Keratinocyte (primary cell): ENCODE data around the gene STK32C. TPM values are rescaled to one million over a fixed set of nuclear protein-coding genes. Genes with fewer than 3 reads are reported as not detected.

ENCODE experiments used
- DNase-seq: peaks from one replicate; pipeline ENCODE4 v3.0.0-alpha.2; 2011; ENCODE audit warnings: low read depth, missing footprints, low spot score
- FAIRE-seq: peaks from 2 replicates; lab custom pipeline; 2011; peaks lifted over from hg19 to GRCh38; lab: Jason Lieb, UNC
- H2AFZ ChIP-seq: 2 replicates; pipeline ENCODE4 v1.6.0; 2012; ENCODE audit warnings: low read length, control low read depth, inconsistent platforms; ENCODE audit not compliant: control insufficient read depth
- H3K27ac ChIP-seq: 2 replicates; pipeline ENCODE4 v1.5.1; 2011; ENCODE audit warnings: low read length; ENCODE audit not compliant: control insufficient read depth, insufficient read depth
- H3K27me3 ChIP-seq: 3 replicates; pipeline ENCODE4 v1.6.0; 2011; ENCODE audit warnings: low read length; ENCODE audit not compliant: control insufficient read depth, insufficient read depth; ENCODE audit errors: extremely low read depth
- H3K36me3 ChIP-seq, 2 experiments: 2 replicates in 1 of 2; 3 replicates in 1 of 2; pipeline ENCODE4 v1.5.1; 2011; ENCODE audit warnings: low read length in 2 of 2, mild to moderate bottlenecking in 1 of 2; ENCODE audit not compliant: control insufficient read depth in 2 of 2, insufficient read depth in 2 of 2; ENCODE audit errors: extremely low read depth in 1 of 2
- H3K4me1 ChIP-seq: 3 replicates; pipeline ENCODE4 v1.5.1; 2011; ENCODE audit warnings: low read length; ENCODE audit not compliant: control insufficient read depth, insufficient read depth; ENCODE audit errors: extremely low read depth
- H3K4me2 ChIP-seq: 3 replicates; pipeline ENCODE4 v1.6.0; 2011; ENCODE audit warnings: low read depth, low read length; ENCODE audit not compliant: control insufficient read depth, insufficient read depth; ENCODE audit errors: extremely low read depth
- H3K4me3 ChIP-seq, 3 experiments: fragments of 200-600 bp in 1 of 3; sonication (generic) in 1 of 3; 2 replicates in 2 of 3; 3 replicates in 1 of 3; pipeline ENCODE4 v1.5.1; 2011 to 2016; ENCODE audit warnings: low read length in 3 of 3, mild to moderate bottlenecking in 3 of 3, control low read depth in 2 of 3, inconsistent platforms in 1 of 3, low read depth in 1 of 3, mixed read lengths in 1 of 3, mixed run types in 1 of 3, moderate library complexity in 1 of 3; ENCODE audit not compliant: control insufficient read depth in 2 of 3, insufficient read depth in 2 of 3; ENCODE audit errors: extremely low read depth in 1 of 3
- H3K79me2 ChIP-seq: 2 replicates; pipeline ENCODE4 v1.6.0; 2012; ENCODE audit warnings: low read length; ENCODE audit not compliant: control insufficient read depth, insufficient read depth
- H3K9ac ChIP-seq: 3 replicates; pipeline ENCODE4 v1.6.0; 2011; ENCODE audit warnings: low read length; ENCODE audit not compliant: control insufficient read depth, insufficient read depth; ENCODE audit errors: extremely low read depth
- H3K9me1 ChIP-seq: 3 replicates; pipeline ENCODE4 v1.6.0; 2011; ENCODE audit warnings: low read length; ENCODE audit not compliant: control insufficient read depth, insufficient read depth; ENCODE audit errors: extremely low read depth
- H3K9me3 ChIP-seq: 2 replicates; pipeline ENCODE4 v1.5.1; 2012; ENCODE audit warnings: low read depth, low read length; ENCODE audit not compliant: control insufficient read depth
- H4K20me1 ChIP-seq: 3 replicates; pipeline ENCODE4 v1.6.0; 2011; ENCODE audit warnings: low read length; ENCODE audit not compliant: control insufficient read depth, insufficient read depth; ENCODE audit errors: extremely low read depth
- CTCF ChIP-seq, 3 experiments: IDR thresholded peaks in 1 of 3; conservative IDR thresholded peaks in 1 of 3; optimal IDR thresholded peaks in 1 of 3; 2 replicates in 2 of 3; 3 replicates in 1 of 3; pipeline versions ENCODE3 to v1.5.1; 2011; ENCODE audit warnings: low read length in 3 of 3, mild to moderate bottlenecking in 3 of 3, moderate library complexity in 2 of 3, control low read depth in 1 of 3, inconsistent platforms in 1 of 3; ENCODE audit not compliant: insufficient read depth in 2 of 3; ENCODE audit errors: extremely low read depth in 1 of 3
- EZH2 ChIP-seq: IDR thresholded peaks from one replicate; pipeline ENCODE4 v1.6.1; 2012; ENCODE audit warnings: inconsistent platforms, mild to moderate bottlenecking, low read length, moderate library complexity
- dilution Hi-C: fragments of 300-500 bp; cut with MboI; formaldehyde crosslinking; loops from one replicate; pipeline ENCODE4 v1.7.0; 2020; ENCODE audit warnings: low sequenced_read_pairs; ENCODE audit not compliant: extremely low pct_ligation_motif_present
- polyA plus RNA-seq, 5 experiments: library from polyadenylated mRNA; depleted of rRNA in 3 of 5; stranded (reverse) in 3 of 5; stranded (forward) in 1 of 5; unstranded in 1 of 5; fragments of >200 nt; gene quantifications; 1 replicate in 1 of 5; 2 replicates in 3 of 5; 3 replicates in 1 of 5; pipeline versions ENCODE4 v1.2.1 to v1.2.3, GENCODE V29; 2011 to 2012; ENCODE audit warnings: missing spikeins in 2 of 5, low read depth in 1 of 5, low replicate concordance in 1 of 5

The STK32C gene
- polyA plus RNA-seq, 1 donor (not counting 4 experiments of a cell fraction or from before 2014, with no cell fraction given), result 4.1 TPM

- no peak overlapping the region for H3K27ac ChIP-seq
- H3K4me2 ChIP-seq, result no peak overlapping the region
- H3K4me3 ChIP-seq, result no peak overlapping the region
- H3K27me3 ChIP-seq, result no peaks in the 10 kb centered on the region
- dilution Hi-C loops, result no loop called here
- TF ChIP-seq CTCF (optimal IDR thresholded peaks at IDR 0.05 in 1 of 3, IDR thresholded peaks at IDR 0.05 in 1 of 3, conservative IDR thresholded peaks at IDR 0.05 in 1 of 3; ENCODE audit: extremely low read depth in 1 of 3, insufficient read depth in 2 of 3, low read length in 3 of 3), result no peak
- TF ChIP-seq EZH2, result no peak
- DNase-seq, result no peak
- H3K4me1 ChIP-seq, result peaks cover 14% of the 10 kb centered on the region
- H3K9me3 ChIP-seq, result no peaks in the 10 kb centered on the region
- peaks cover 35% of the 10 kb centered on the region for H3K79me2 ChIP-seq
- H3K9me1 ChIP-seq, result no peaks in the 10 kb centered on the region
- H3K9ac ChIP-seq, result no peak overlapping the region
- FAIRE-seq, result no peak
- peaks cover 0 to 1% of the 10 kb centered on the region in 2 experiments for H3K36me3 ChIP-seq
- no peaks in the 10 kb centered on the region for H4K20me1 ChIP-seq
- no peak overlapping the region for H2AFZ ChIP-seq
These were observed 20.4 kb upstream of the STK32C start for GRCh38 chr10:132328106-132328505.

GRCh38 chr10:132326925-132327324 lies 19.2 kb upstream of the STK32C start:
- no peaks in the 10 kb centered on the region for H4K20me1 ChIP-seq
- DNase-seq (no peak), FAIRE-seq (no peak)
- H3K9me1 ChIP-seq, result no peaks in the 10 kb centered on the region
- dilution Hi-C loops, result no loop called here
- H3K9me3 ChIP-seq, result no peaks in the 10 kb centered on the region
- no peak overlapping the region for H3K4me3 ChIP-seq
- H3K4me2 ChIP-seq, result no peak overlapping the region
- TF ChIP-seq CTCF (optimal IDR thresholded peaks at IDR 0.05 in 1 of 3, IDR thresholded peaks at IDR 0.05 in 1 of 3, conservative IDR thresholded peaks at IDR 0.05 in 1 of 3; ENCODE audit: extremely low read depth in 1 of 3, insufficient read depth in 2 of 3, low read length in 3 of 3) (no peak), EZH2 (no peak)
- peaks cover 35% of the 10 kb centered on the region for H3K79me2 ChIP-seq
- peaks cover 0 to 1% of the 10 kb centered on the region in 2 experiments for H3K36me3 ChIP-seq
- H2AFZ ChIP-seq, result no peak overlapping the region
- H3K27ac ChIP-seq, result no peak overlapping the region
- no peaks in the 10 kb centered on the region for H3K27me3 ChIP-seq
- H3K4me1 ChIP-seq, result peaks cover 10% of the 10 kb centered on the region
- H3K9ac ChIP-seq, result no peak overlapping the region
